Nephron progenitor cell (in vitro differentiated cells): ENCODE results near the gene CDK6.

Source experiments
- DNase-seq: peaks from one replicate; pipeline ENCODE4 v3.0.0; 2021
- H3K27ac Mint-ChIP-seq: 2 replicates; pipeline ENCODE4 v1.8.0; 2021; ENCODE audit warnings: mild to moderate bottlenecking, moderate library complexity, mixed read lengths
- H3K27me3 Mint-ChIP-seq: 2 replicates; pipeline ENCODE4 v1.8.0; 2021; ENCODE audit warnings: mild to moderate bottlenecking, low read depth, mixed read lengths; ENCODE audit not compliant: poor library complexity
- H3K36me3 Mint-ChIP-seq: 2 replicates; pipeline ENCODE4 v1.8.0; 2021; ENCODE audit warnings: low read depth, mixed read lengths
- H3K4me1 Mint-ChIP-seq: 2 replicates; pipeline ENCODE4 v1.8.0; 2021; ENCODE audit warnings: mixed read lengths
- H3K4me3 Mint-ChIP-seq: 2 replicates; pipeline ENCODE4 v1.8.0; 2021; ENCODE audit warnings: mild to moderate bottlenecking, moderate library complexity, mixed read lengths
- H3K9me3 Mint-ChIP-seq: 2 replicates; pipeline ENCODE4 v1.8.0; 2021; ENCODE audit warnings: mild to moderate bottlenecking, moderate library complexity, mixed read lengths
- CTCF ChIP-seq: fragments of 200-600 bp; sonication (generic); IDR thresholded peaks from 2 replicates; pipeline ENCODE4 v1.5.0; 2021; ENCODE audit warnings: antibody characterized with exemption

CDK6 gene

GRCh38 chr7:92557249-92557648 is 279.1 kb downstream of the CDK6 start:
- Mint-ChIP-seq H3K9me3 (no peaks in the 10 kb centered on the region), H3K4me1 (no peaks in the 10 kb centered on the region), H3K4me3 (no peak overlapping the region), H3K27ac (peak overlapping the region; percentile 90), H3K36me3 (peaks cover 11% of the 10 kb centered on the region), H3K27me3 (no peaks in the 10 kb centered on the region)
- no peak for DNase-seq
- TF ChIP-seq CTCF: no peak
